ENCODE measurements around the gene CDC42BPB. TPM values are rescaled to one million over a fixed set of nuclear protein-coding genes. Genes with fewer than 3 reads are reported as not detected.

The CDC42BPB gene
- total RNA-seq, 1 donor, result 14.1 TPM

- Histone ChIP-seq H3K4me1 (ENCODE audit: insufficient read depth, low read length) (no peaks in the 10 kb centered on the region), H3K27me3 (ENCODE audit: insufficient read depth, low read length) (no peaks in the 10 kb centered on the region), H3K4me3 (ENCODE audit: low read length) (no peak overlapping the region), H3K9me3 (ENCODE audit: low read depth, low read length) (no peaks in the 10 kb centered on the region)
Measured at GRCh38 chr14:102941419-102942011, 115.8 kb downstream of the CDC42BPB start.

- Histone ChIP-seq H3K9me3 (ENCODE audit: low read depth, low read length) (no peaks in the 10 kb centered on the region), H3K4me1 (ENCODE audit: insufficient read depth, low read length) (no peaks in the 10 kb centered on the region), H3K27me3 (ENCODE audit: insufficient read depth, low read length) (no peaks in the 10 kb centered on the region)
Measured at GRCh38 chr14:102940729-102941362, 116.5 kb downstream of the CDC42BPB start.

DNA sequence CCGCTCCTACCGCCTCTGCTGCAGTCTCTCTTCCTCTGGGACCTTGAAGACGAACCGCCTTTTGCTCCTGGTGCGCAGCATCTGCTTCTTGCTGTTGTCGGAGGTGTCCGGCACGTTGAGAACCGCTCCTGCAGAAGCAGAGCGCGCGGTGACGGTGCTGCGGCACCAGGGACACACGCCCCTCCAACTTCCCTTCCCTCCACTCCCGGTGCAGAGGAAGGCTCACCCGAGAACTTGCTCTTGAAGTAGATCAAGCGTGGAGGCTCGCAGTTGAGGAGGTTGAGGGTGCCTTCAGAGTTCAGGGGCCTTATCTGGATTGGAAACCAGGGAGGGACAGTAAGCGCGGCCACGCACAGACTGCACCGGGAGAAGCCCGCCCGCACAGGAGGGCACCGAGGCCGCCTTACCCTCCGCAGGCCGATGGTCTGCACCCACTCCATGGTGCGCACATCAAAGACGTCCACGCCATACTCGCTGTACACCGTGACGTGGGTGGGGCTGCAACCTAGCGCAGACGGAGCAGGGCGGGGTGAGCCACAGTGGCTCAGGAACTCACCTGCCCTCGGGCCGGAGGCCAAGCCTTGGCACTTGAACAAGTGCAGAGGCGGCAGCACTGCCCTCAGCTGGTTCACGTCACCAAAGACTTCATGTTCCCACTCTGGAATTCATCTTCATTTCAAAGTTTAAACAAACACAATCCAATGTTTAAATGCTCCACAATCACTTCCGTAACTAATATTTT, 117.4 kb downstream of the CDC42BPB start:
- no peaks in the 10 kb centered on the region for H3K27me3 ChIP-seq (ENCODE audit: insufficient read depth, low read length)

More at GRCh38 chr14:102940729-102941362, 116.5 kb downstream of the CDC42BPB start:
- H3K4me3 ChIP-seq (ENCODE audit: low read length), result no peak overlapping the region

DNA sequence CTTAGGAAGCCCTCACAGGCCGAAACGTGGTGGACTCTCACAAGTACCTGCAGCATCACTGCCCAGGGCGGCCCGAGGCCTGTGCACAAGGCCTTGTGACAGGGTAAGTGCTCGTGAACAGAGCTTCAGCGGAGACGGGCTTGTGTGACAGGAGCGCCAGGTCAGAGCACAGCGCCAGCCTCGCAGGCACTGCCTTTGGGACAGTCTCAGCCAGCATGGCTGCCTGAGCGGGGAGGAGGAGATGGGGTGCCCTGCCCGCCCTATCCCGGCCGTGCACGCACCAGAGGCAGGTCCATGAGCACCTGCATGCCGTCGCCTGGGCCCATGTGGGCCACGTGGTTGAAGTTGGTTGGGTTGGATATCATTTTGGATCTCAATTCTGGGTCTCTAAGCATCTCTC, 118.0 kb downstream of the CDC42BPB start:
- Histone ChIP-seq H3K9me3 (ENCODE audit: low read depth, low read length) (no peaks in the 10 kb centered on the region), H3K27me3 (ENCODE audit: insufficient read depth, low read length) (no peaks in the 10 kb centered on the region), H3K4me3 (ENCODE audit: low read length) (no peak overlapping the region), H3K4me1 (ENCODE audit: insufficient read depth, low read length) (no peaks in the 10 kb centered on the region)

More for the DNA sequence above, 117.4 kb downstream of the CDC42BPB start:
- no peaks in the 10 kb centered on the region for H3K9me3 ChIP-seq (ENCODE audit: low read depth, low read length)
- H3K4me1 ChIP-seq (ENCODE audit: insufficient read depth, low read length), result no peaks in the 10 kb centered on the region
- H3K4me3 ChIP-seq (ENCODE audit: low read length), result no peak overlapping the region

DNA sequence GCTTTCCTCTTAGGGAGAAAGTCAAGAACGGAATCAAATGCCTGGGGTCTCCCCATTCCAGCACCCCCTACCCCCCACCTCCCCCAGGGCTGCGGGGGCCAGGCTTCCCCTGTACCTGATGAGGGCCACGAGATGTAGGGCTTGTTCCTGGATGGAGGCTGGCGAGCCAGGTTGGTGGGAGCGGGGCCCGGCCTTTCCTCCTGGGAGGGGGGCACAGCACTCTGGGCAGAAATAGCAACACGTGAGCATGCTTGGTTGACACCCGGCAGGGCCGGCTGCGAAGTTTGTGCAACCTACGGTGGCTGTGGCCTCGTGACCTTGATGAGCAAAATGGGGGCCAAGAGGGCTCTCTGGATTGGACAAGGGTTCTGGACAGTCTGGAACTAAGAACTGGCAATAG, 119.2 kb downstream of the CDC42BPB start:
- no peak overlapping the region for H3K4me3 ChIP-seq (ENCODE audit: low read length)
- H3K9me3 ChIP-seq (ENCODE audit: low read depth, low read length), result no peaks in the 10 kb centered on the region
- no peaks in the 10 kb centered on the region for H3K27me3 ChIP-seq (ENCODE audit: insufficient read depth, low read length)
- no peaks in the 10 kb centered on the region for H3K4me1 ChIP-seq (ENCODE audit: insufficient read depth, low read length)

GRCh38 chr14:102937331-102938175, 119.8 kb downstream of the CDC42BPB start:
- H3K4me3 ChIP-seq (ENCODE audit: low read length), result no peak overlapping the region
- H3K27me3 ChIP-seq (ENCODE audit: insufficient read depth, low read length), result no peaks in the 10 kb centered on the region
- no peaks in the 10 kb centered on the region for H3K9me3 ChIP-seq (ENCODE audit: low read depth, low read length)
- H3K4me1 ChIP-seq (ENCODE audit: insufficient read depth, low read length), result no peaks in the 10 kb centered on the region

- Histone ChIP-seq H3K4me3 (ENCODE audit: low read length) (no peak overlapping the region), H3K27me3 (ENCODE audit: insufficient read depth, low read length) (peaks cover 6% of the 10 kb centered on the region), H3K4me1 (ENCODE audit: insufficient read depth, low read length) (no peaks in the 10 kb centered on the region), H3K9me3 (ENCODE audit: low read depth, low read length) (no peaks in the 10 kb centered on the region)
Measured at GRCh38 chr14:102935756-102936155, 121.6 kb downstream of the CDC42BPB start.

- peaks cover 12% of the 10 kb centered on the region for H3K4me1 ChIP-seq (ENCODE audit: insufficient read depth, low read length)
- H3K4me3 ChIP-seq (ENCODE audit: low read length), result no peak overlapping the region
- no peaks in the 10 kb centered on the region for H3K9me3 ChIP-seq (ENCODE audit: low read depth, low read length)
- peaks cover 17% of the 10 kb centered on the region for H3K27me3 ChIP-seq (ENCODE audit: insufficient read depth, low read length)
Measured at GRCh38 chr14:102933618-102934231, 123.6 kb downstream of the CDC42BPB start.

DNA sequence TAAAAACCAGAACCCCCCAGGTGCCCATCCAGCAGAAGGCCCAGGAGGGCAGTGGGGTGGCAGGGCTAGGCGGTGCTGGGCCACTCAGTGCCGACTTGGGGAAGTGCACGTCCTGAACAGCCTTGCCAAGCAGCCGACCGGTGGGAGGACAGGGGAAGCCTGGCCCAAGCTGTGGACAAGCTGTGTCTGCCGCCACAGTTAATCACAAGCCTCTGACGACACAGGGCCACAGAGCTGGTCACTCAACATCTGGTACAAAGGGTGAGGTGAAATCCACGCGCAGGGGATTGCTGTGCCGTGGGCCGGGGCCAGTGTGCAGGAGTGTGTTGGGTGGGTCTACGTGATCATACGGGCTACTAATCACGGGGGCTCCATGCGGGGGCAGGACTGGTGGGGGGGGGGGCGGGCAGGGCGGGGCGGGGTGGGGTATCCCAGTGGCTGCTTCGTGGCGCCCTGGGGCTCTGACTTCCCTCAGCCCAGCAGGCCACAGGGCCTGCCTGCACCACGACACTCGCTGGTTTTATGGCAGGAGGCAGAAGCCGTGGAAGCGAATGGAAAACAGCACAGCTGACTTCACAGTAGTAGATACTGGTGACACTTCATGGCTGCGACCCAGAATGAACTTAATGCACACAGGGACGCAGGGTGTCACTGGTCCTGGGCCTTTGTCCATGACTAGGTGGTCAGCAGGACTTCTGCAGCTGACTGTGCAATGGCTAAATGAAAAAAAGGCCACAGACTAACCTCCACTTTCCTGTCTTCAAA, 124.7 kb downstream of the CDC42BPB start:
- Histone ChIP-seq H3K27me3 (ENCODE audit: insufficient read depth, low read length) (peaks cover 19% of the 10 kb centered on the region), H3K9me3 (ENCODE audit: low read depth, low read length) (no peaks in the 10 kb centered on the region), H3K4me1 (ENCODE audit: insufficient read depth, low read length) (peaks cover 23% of the 10 kb centered on the region), H3K4me3 (ENCODE audit: low read length) (no peak overlapping the region)

GRCh38 chr14:102931580-102932285, 125.6 kb downstream of the CDC42BPB start:
- peaks cover 25% of the 10 kb centered on the region for H3K27me3 ChIP-seq (ENCODE audit: insufficient read depth, low read length)
- no peaks in the 10 kb centered on the region for H3K9me3 ChIP-seq (ENCODE audit: low read depth, low read length)
- peaks cover 23% of the 10 kb centered on the region for H3K4me1 ChIP-seq (ENCODE audit: insufficient read depth, low read length)
- no peak overlapping the region for H3K4me3 ChIP-seq (ENCODE audit: low read length)

- Histone ChIP-seq H3K27me3 (ENCODE audit: insufficient read depth, low read length) (peaks cover 28% of the 10 kb centered on the region), H3K4me3 (ENCODE audit: low read length) (no peak overlapping the region), H3K4me1 (ENCODE audit: insufficient read depth, low read length) (peaks cover 23% of the 10 kb centered on the region), H3K9me3 (ENCODE audit: low read depth, low read length) (no peaks in the 10 kb centered on the region)
Measured at GRCh38 chr14:102930753-102931579, 126.4 kb downstream of the CDC42BPB start.

- H3K27me3 ChIP-seq (ENCODE audit: insufficient read depth, low read length), result peaks cover 30% of the 10 kb centered on the region
- H3K9me3 ChIP-seq (ENCODE audit: low read depth, low read length), result no peaks in the 10 kb centered on the region
- H3K4me1 ChIP-seq (ENCODE audit: insufficient read depth, low read length), result peaks cover 23% of the 10 kb centered on the region
- no peak overlapping the region for H3K4me3 ChIP-seq (ENCODE audit: low read length)
Measured at GRCh38 chr14:102930138-102930752, 127.1 kb downstream of the CDC42BPB start.

Measured in mononuclear cell (primary cell).